WTC11 (cell line): ENCODE data around the gene CEP63. TPM values are rescaled to one million over a fixed set of nuclear protein-coding genes. Genes with fewer than 3 reads are reported as not detected.

Experiments used
- ATAC-seq: fragments of 200-7000 bp; cut with Tn5 transposase; 2 replicates; pipeline ENCODE4 v1.10.0; 2021; ENCODE audit warnings: mild to moderate bottlenecking, moderate library complexity
- CTCF ChIA-PET: fragments of 300-600 bp; sonication (Branson Sonifier 250); formaldehyde crosslinking; loops from one replicate; lab custom pipeline; 2021; ENCODE audit warnings: antibody characterized with exemption; lab: Charles Lee
- POLR2A ChIA-PET: fragments of 350-600 bp; sonication (Branson Sonifier 250); formaldehyde crosslinking; loops from one replicate; lab custom pipeline; 2021; ENCODE audit warnings: antibody characterized with exemption; lab: Charles Lee
- DNase-seq: peaks from one replicate; pipeline ENCODE4 v3.0.0; 2021; ENCODE audit warnings: low spot score
- H3K27ac Mint-ChIP-seq: 2 replicates; pipeline ENCODE4 v1.8.0; 2021; ENCODE audit warnings: mixed read lengths
- H3K27me3 Mint-ChIP-seq: 2 replicates; pipeline ENCODE4 v1.8.0; 2021; ENCODE audit warnings: low read depth, mild to moderate bottlenecking, moderate library complexity, mixed read lengths
- H3K36me3 Mint-ChIP-seq: 2 replicates; pipeline ENCODE4 v1.8.0; 2021; ENCODE audit warnings: mixed read lengths
- H3K4me1 Mint-ChIP-seq: 2 replicates; pipeline ENCODE4 v1.8.0; 2022; ENCODE audit warnings: mixed read lengths
- H3K4me3 Mint-ChIP-seq: 2 replicates; pipeline ENCODE4 v1.8.0; 2021; ENCODE audit warnings: mild to moderate bottlenecking, moderate library complexity, mixed read lengths
- H3K9me3 Mint-ChIP-seq: 2 replicates; pipeline ENCODE4 v1.8.0; 2021; ENCODE audit warnings: mixed read lengths
- CREM ChIP-seq: sonication (generic); formaldehyde crosslinking; IDR thresholded peaks from 2 replicates; pipeline ENCODE4 v1.8.1; 2022; ENCODE audit warnings: mild to moderate bottlenecking, missing genetic modification reagents, moderate library complexity
- ESRRA ChIP-seq: sonication (generic); formaldehyde crosslinking; IDR thresholded peaks from 2 replicates; pipeline ENCODE4 v1.8.1; 2022; ENCODE audit warnings: mild to moderate bottlenecking, missing genetic modification reagents, borderline replicate concordance
- FOXK1 ChIP-seq: sonication (generic); formaldehyde crosslinking; IDR thresholded peaks from 2 replicates; pipeline ENCODE4 v1.8.0; 2022; ENCODE audit warnings: mild to moderate bottlenecking, moderate library complexity, missing genetic modification reagents
- PRRX2 ChIP-seq: fragments of 250-450 bp; sonication (Bioruptor Pico); IDR thresholded peaks from 2 replicates; pipeline ENCODE4 v1.8.0; 2021; ENCODE audit warnings: mild to moderate bottlenecking
- SMAD3 ChIP-seq: sonication (generic); formaldehyde crosslinking; IDR thresholded peaks from 2 replicates; pipeline ENCODE4 v1.8.0; 2022; ENCODE audit warnings: missing genetic modification reagents, mild to moderate bottlenecking, borderline replicate concordance
- SMAD4 ChIP-seq: sonication (generic); formaldehyde crosslinking; IDR thresholded peaks from 2 replicates; pipeline ENCODE4 v1.8.0; 2022; ENCODE audit warnings: mild to moderate bottlenecking, missing genetic modification reagents
- TEAD4 ChIP-seq: sonication (generic); formaldehyde crosslinking; IDR thresholded peaks from 2 replicates; pipeline ENCODE4 v1.8.0; 2022; ENCODE audit warnings: mild to moderate bottlenecking, missing genetic modification reagents
- ZBTB21 ChIP-seq: sonication (generic); formaldehyde crosslinking; IDR thresholded peaks from 2 replicates; pipeline ENCODE4 v1.8.1; 2023; ENCODE audit warnings: mild to moderate bottlenecking, missing genetic modification reagents, borderline replicate concordance
- ZNF121 ChIP-seq: sonication (generic); formaldehyde crosslinking; IDR thresholded peaks from 2 replicates; pipeline ENCODE4 v1.8.0; 2023; ENCODE audit warnings: missing genetic modification reagents
- ZNF416 ChIP-seq: fragments of 250-450 bp; sonication (Bioruptor Pico); IDR thresholded peaks from 2 replicates; pipeline ENCODE4 v1.9.0; 2021; ENCODE audit warnings: mild to moderate bottlenecking, inconsistent platforms
- total RNA-seq: library from RNA; stranded (reverse); gene quantifications from 3 replicates; pipeline ENCODE4 v1.2.3, GENCODE V29; 2021
- TF ChIP-seq, protein P1 (sequence below): sonication (generic); formaldehyde crosslinking; IDR thresholded peaks from 2 replicates; pipeline ENCODE4 v1.8.1; 2023; ENCODE audit warnings: mild to moderate bottlenecking, missing genetic modification reagents
- TF ChIP-seq, protein P2 (sequence below): sonication (generic); formaldehyde crosslinking; IDR thresholded peaks from 2 replicates; pipeline ENCODE4 v1.8.0; 2022; ENCODE audit warnings: mild to moderate bottlenecking, missing genetic modification reagents
- TF ChIP-seq, protein P3 (sequence below): fragments of 250-450 bp; sonication (Bioruptor Pico); IDR thresholded peaks from 2 replicates; pipeline ENCODE4 v1.9.0; 2021; ENCODE audit warnings: mild to moderate bottlenecking
- TF ChIP-seq, protein P4 (sequence below): sonication (generic); formaldehyde crosslinking; IDR thresholded peaks from 2 replicates; pipeline ENCODE4 v1.8.0; 2022; ENCODE audit warnings: missing genetic modification reagents
- TF ChIP-seq, protein P5 (sequence below): sonication (generic); formaldehyde crosslinking; IDR thresholded peaks from 2 replicates; pipeline ENCODE4 v1.8.0; 2022; ENCODE audit warnings: mild to moderate bottlenecking, missing genetic modification reagents

The CEP63 gene
- total RNA-seq, 1 experiment from 2014 or later: 28.0 TPM

DNA sequence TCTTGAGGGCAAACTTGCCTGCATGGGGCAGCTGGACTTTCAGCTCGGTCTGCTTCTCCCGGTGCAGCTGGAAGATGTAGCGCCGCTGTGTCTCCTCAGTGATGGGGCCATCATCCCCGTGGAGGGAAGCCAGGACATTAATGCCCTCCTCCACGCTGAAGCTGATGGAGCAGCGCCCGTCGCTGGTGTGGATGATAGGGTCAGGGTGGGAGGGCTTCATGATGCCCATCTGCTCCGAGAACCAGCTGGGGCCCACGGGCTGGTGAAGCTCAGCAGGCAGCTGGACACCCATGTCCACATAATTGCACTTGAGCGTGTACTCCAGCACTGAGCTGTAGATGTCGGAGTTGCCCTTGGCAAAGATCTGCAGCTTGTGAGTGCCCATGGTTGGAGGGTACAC lies 118.1 kb downstream of the CEP63 start:
- H3K27me3 Mint-ChIP-seq: peaks cover 14% of the 10 kb centered on the region
- H3K4me3 Mint-ChIP-seq: no peak overlapping the region
- H3K9me3 Mint-ChIP-seq: no peaks in the 10 kb centered on the region
- no peaks in the 10 kb centered on the region for H3K36me3 Mint-ChIP-seq
- H3K4me1 Mint-ChIP-seq: peaks cover 12% of the 10 kb centered on the region
- CTCF ChIA-PET: interaction anchor here (0.6 to 4.2 kb wide), 5 partner anchors 35 to 191 kb away, joined by 3 to 60 read pairs (median 3); partner anchors contain the start of gene EPHB1
- no peak for TF ChIP-seq SMAD3 (CRISPR knock-in tag)
- TF ChIP-seq FOXK1 (CRISPR knock-in tag): no peak
- TF ChIP-seq, protein P1, sequence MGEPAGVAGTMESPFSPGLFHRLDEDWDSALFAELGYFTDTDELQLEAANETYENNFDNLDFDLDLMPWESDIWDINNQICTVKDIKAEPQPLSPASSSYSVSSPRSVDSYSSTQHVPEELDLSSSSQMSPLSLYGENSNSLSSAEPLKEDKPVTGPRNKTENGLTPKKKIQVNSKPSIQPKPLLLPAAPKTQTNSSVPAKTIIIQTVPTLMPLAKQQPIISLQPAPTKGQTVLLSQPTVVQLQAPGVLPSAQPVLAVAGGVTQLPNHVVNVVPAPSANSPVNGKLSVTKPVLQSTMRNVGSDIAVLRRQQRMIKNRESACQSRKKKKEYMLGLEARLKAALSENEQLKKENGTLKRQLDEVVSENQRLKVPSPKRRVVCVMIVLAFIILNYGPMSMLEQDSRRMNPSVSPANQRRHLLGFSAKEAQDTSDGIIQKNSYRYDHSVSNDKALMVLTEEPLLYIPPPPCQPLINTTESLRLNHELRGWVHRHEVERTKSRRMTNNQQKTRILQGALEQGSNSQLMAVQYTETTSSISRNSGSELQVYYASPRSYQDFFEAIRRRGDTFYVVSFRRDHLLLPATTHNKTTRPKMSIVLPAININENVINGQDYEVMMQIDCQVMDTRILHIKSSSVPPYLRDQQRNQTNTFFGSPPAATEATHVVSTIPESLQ (CRISPR knock-in tag): no peak
- TF ChIP-seq, protein P2, sequence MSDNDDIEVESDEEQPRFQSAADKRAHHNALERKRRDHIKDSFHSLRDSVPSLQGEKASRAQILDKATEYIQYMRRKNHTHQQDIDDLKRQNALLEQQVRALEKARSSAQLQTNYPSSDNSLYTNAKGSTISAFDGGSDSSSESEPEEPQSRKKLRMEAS (CRISPR knock-in tag): no peak
- TF ChIP-seq, protein P3, sequence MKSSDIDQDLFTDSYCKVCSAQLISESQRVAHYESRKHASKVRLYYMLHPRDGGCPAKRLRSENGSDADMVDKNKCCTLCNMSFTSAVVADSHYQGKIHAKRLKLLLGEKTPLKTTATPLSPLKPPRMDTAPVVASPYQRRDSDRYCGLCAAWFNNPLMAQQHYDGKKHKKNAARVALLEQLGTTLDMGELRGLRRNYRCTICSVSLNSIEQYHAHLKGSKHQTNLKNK (CRISPR knock-in tag): no peak
- TF ChIP-seq, all 79 proteins: peak for 0
- DNase-seq (no peak), ATAC-seq (no peak)
- H3K27ac Mint-ChIP-seq: no peak overlapping the region
- POLR2A ChIA-PET: no interaction called here

DNA sequence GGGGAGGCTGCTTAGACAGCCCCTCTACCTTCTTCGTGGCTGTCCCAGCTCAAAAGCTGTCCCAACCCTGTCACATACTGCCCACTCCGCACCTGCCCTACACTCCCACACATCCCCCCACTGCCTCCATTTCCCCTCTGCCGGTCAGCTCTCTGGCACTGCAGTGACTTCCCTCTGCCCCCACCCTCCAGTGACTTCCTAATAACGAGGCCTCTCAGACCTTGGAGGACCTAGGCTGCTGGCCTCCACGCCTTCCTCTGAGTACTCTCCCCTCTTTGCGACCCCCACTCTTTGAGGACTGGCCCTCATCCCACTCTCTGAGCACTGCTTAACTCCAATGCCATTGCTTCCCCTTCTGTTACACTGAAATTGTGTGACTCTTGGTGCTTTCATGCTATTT lies 119.7 kb downstream of the CEP63 start:
- H3K4me3 Mint-ChIP-seq: no peak overlapping the region
- H3K27me3 Mint-ChIP-seq: peaks cover 6% of the 10 kb centered on the region
- no peak for ATAC-seq
- H3K27ac Mint-ChIP-seq: no peak overlapping the region
- CTCF ChIA-PET: no interaction called here
- H3K9me3 Mint-ChIP-seq: no peaks in the 10 kb centered on the region
- no peaks in the 10 kb centered on the region for H3K36me3 Mint-ChIP-seq
- TF ChIP-seq PRRX2 (CRISPR knock-in tag) (no peak), TEAD4 (CRISPR knock-in tag) (no peak), SMAD3 (CRISPR knock-in tag) (no peak), SMAD4 (no peak), ESRRA (no peak), ZBTB21 (CRISPR knock-in tag) (no peak), CREM (no peak), ZNF121 (CRISPR knock-in tag) (no peak), ZNF416 (CRISPR knock-in tag) (no peak)
- TF ChIP-seq, protein P1 (CRISPR knock-in tag): no peak
- TF ChIP-seq, protein P4, sequence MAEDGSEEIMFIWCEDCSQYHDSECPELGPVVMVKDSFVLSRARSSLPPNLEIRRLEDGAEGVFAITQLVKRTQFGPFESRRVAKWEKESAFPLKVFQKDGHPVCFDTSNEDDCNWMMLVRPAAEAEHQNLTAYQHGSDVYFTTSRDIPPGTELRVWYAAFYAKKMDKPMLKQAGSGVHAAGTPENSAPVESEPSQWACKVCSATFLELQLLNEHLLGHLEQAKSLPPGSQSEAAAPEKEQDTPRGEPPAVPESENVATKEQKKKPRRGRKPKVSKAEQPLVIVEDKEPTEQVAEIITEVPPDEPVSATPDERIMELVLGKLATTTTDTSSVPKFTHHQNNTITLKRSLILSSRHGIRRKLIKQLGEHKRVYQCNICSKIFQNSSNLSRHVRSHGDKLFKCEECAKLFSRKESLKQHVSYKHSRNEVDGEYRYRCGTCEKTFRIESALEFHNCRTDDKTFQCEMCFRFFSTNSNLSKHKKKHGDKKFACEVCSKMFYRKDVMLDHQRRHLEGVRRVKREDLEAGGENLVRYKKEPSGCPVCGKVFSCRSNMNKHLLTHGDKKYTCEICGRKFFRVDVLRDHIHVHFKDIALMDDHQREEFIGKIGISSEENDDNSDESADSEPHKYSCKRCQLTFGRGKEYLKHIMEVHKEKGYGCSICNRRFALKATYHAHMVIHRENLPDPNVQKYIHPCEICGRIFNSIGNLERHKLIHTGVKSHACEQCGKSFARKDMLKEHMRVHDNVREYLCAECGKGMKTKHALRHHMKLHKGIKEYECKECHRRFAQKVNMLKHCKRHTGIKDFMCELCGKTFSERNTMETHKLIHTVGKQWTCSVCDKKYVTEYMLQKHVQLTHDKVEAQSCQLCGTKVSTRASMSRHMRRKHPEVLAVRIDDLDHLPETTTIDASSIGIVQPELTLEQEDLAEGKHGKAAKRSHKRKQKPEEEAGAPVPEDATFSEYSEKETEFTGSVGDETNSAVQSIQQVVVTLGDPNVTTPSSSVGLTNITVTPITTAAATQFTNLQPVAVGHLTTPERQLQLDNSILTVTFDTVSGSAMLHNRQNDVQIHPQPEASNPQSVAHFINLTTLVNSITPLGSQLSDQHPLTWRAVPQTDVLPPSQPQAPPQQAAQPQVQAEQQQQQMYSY (CRISPR knock-in tag): no peak
- TF ChIP-seq, protein P5, sequence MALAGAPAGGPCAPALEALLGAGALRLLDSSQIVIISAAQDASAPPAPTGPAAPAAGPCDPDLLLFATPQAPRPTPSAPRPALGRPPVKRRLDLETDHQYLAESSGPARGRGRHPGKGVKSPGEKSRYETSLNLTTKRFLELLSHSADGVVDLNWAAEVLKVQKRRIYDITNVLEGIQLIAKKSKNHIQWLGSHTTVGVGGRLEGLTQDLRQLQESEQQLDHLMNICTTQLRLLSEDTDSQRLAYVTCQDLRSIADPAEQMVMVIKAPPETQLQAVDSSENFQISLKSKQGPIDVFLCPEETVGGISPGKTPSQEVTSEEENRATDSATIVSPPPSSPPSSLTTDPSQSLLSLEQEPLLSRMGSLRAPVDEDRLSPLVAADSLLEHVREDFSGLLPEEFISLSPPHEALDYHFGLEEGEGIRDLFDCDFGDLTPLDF: no peak
- H3K4me1 Mint-ChIP-seq: peaks cover 10% of the 10 kb centered on the region
- POLR2A ChIA-PET: no interaction called here
- DNase-seq: no peak
